ENCODE data around the gene GPAT3. TPM values are rescaled to one million over a fixed set of nuclear protein-coding genes. Genes with fewer than 3 reads are reported as not detected.
A peak's percentile ranks its signal among the peaks of the same experiment; 100 is the strongest.

The GPAT3 gene
- total and polyA plus RNA-seq, 11 donors: 21.3 to 64.5 (median 38.8) TPM

- Histone ChIP-seq H3K4me3 (no peak overlapping the region), H3K27me3 (no peaks in the 10 kb centered on the region), H3K9me3 (peaks cover 0 to 10% (median 0%) of the 10 kb centered on the region in 12 donors), H3K4me1 (peaks cover 0 to 23% (median 6%) of the 10 kb centered on the region in 12 donors), H3K27ac (peak overlapping the region in 8 of 12 donors; percentile 14 to 63 (median 42)), H3K36me3 (peaks cover 0 to 24% (median 5%) of the 10 kb centered on the region in 9 donors)
- DNase-seq (no peak), ATAC-seq (peak in 2 of 4 donors; percentile 30 to 45)
- WGBS, 4 donors: 39 to 55% (median 52%) methylated on average over 3 of the region's 3 CpGs
- intact Hi-C loops (cut with DNase I): no loop called here
- no peak for TF ChIP-seq CTCF (IDR thresholded peaks at IDR 0.05)
- no peak for TF ChIP-seq POLR2A (IDR thresholded peaks at IDR 0.05)
Observed at GRCh38 chr4:83605744-83606172, 69.8 kb downstream of the GPAT3 start.

- intact Hi-C loops (cut with DNase I): no loop called here
- Histone ChIP-seq H3K9me3 (peaks cover 0 to 15% (median 0%) of the 10 kb centered on the region in 12 donors), H3K27me3 (no peaks in the 10 kb centered on the region), H3K4me1 (peaks cover 0 to 23% (median 6%) of the 10 kb centered on the region in 12 donors), H3K36me3 (peaks cover 0 to 17% (median 0%) of the 10 kb centered on the region in 9 donors), H3K27ac (peak overlapping the region in 6 of 12 donors; percentile 16 to 63 (median 54)), H3K4me3 (no peak overlapping the region)
- DNase-seq (no peak), ATAC-seq (no peak)
- TF ChIP-seq CTCF (IDR thresholded peaks at IDR 0.05): no peak
- TF ChIP-seq POLR2A (IDR thresholded peaks at IDR 0.05): no peak
Observed at GRCh38 chr4:83606460-83606859, 70.6 kb downstream of the GPAT3 start.

- 38 to 61% (median 52%) methylated on average over 7 of the region's 7 CpGs for WGBS, 4 donors
- H3K36me3 ChIP-seq: peaks cover 0 to 13% (median 0%) of the 10 kb centered on the region in 9 donors
- TF ChIP-seq POLR2A (IDR thresholded peaks at IDR 0.05): no peak
- TF ChIP-seq CTCF (IDR thresholded peaks at IDR 0.05): no peak
- H3K4me1 ChIP-seq: peaks cover 0 to 23% (median 6%) of the 10 kb centered on the region in 12 donors
- peak overlapping the region in 5 of 12 donors; percentile 16 to 63 (median 54) for H3K27ac ChIP-seq
- DNase-seq (no peak), ATAC-seq (peak in 1 of 4 donors; percentile 9)
- no peaks in the 10 kb centered on the region for H3K27me3 ChIP-seq
- H3K4me3 ChIP-seq: no peak overlapping the region
- intact Hi-C loops (cut with DNase I): no loop called here
- peaks cover 0 to 15% (median 0%) of the 10 kb centered on the region in 12 donors for H3K9me3 ChIP-seq
Observed at GRCh38 chr4:83606898-83607297, 71.0 kb downstream of the GPAT3 start.

DNA sequence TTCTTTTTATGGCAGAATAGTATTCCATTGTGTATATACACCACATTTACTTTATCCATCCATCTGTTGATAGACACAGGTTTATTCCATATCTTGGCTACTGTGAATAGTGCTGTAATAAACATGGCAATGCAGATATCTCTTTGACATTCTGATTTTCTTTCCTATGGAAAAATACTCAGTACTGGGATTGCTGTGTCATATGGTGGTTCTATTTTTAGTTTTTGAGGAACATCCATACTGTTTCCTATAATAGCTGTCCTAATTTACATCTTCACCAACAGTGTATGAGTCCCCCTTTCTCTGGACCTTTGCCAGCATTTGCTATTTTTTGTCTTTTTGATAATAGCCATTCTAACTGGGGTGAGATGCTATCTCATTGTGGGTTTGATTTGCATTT, 73.5 kb downstream of the GPAT3 start:
- Histone ChIP-seq H3K27ac (peak overlapping the region in 5 of 12 donors; percentile 1 to 36 (median 29)), H3K4me3 (no peak overlapping the region), H3K36me3 (peaks cover 0 to 11% (median 0%) of the 10 kb centered on the region in 9 donors), H3K9me3 (peaks cover 0 to 37% (median 20%) of the 10 kb centered on the region in 12 donors), H3K27me3 (no peaks in the 10 kb centered on the region), H3K4me1 (peaks cover 0 to 20% (median 5%) of the 10 kb centered on the region in 12 donors)
- ATAC-seq (no peak), DNase-seq (no peak)
- no peak for TF ChIP-seq CTCF (IDR thresholded peaks at IDR 0.05)
- TF ChIP-seq POLR2A (IDR thresholded peaks at IDR 0.05): no peak
- intact Hi-C loops (cut with DNase I): no loop called here

Data from heart left ventricle (tissue), 16 donors.